ENCODE measurements around the gene MAGI1.

DNA sequence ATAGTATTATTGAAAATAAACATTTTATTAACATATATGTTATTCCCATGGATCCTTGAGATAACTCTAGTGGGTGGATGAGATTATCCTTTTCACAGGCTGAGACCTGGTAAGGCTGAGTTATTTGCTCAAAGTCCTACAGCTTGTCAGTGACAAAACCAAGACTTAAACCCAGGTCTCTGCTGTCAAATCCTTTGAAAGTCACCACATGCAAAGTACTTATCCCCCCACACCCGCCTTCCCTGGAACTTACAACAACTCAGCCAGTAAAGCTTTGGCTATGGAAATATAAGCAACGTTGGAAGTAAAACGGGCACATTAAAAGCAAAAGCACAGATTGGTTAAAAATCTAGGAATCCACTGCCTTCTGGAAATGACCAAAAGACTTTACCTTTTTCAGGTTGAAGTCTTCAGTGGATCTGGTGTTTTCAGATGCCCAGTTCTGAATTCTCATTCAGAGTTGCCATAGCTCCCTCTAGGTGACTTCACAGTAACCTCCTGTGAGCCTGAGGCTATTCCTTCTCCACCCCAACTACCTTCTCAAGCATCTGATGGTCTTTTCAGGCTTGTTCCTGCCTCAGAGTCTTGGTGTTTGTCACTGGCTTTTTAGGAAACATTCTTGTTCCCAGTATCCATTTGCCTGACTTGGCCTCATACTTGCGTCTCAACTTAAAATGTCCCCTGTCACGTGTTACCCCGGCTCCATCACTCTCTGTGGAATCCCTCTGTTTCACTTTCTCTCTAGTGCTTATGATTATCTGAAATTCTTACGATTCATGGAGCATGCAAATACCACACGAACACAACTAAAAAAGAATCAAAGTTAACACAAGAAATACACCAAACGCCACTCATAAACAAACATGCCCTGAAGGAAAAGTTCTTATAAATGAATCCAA, 131.2 kb downstream of the MAGI1 start:
- TF ChIP-seq TAF1 (IDR thresholded peaks at IDR 0.05; ENCODE audit: borderline replicate concordance, low read depth, low read length) (no peak), POLR2AphosphoS5 (IDR thresholded peaks at IDR 0.05; ENCODE audit: low read depth, low read length) (no peak), POLR2A (IDR thresholded peaks at IDR 0.05; ENCODE audit: low read depth, low read length) (no peak)

Measured in GM12892 (cell line).